Sigmoid colon (tissue), 4 donors: ENCODE results near the gene EARS2.

ENCODE experiments used
- EP300 ChIP-seq, 4 donors: sonication (generic); formaldehyde crosslinking; IDR thresholded peaks; one replicate each; pipeline ENCODE4 v1.6.1; 2017; ENCODE audit warnings: antibody characterized with exemption in 4 of 4
- POLR2A ChIP-seq, 2 donors: fragments of 450-650 bp; IDR thresholded peaks; one replicate each; pipeline ENCODE4 v1.6.1; 2016; ENCODE audit warnings: antibody characterized with exemption in 2 of 2, mild to moderate bottlenecking in 2 of 2, moderate library complexity in 2 of 2
- POLR2AphosphoS5 ChIP-seq, 4 donors: sonication (generic); formaldehyde crosslinking; IDR thresholded peaks; one replicate each; pipeline ENCODE4 v1.6.1; 2017; ENCODE audit warnings: antibody characterized with exemption in 4 of 4
- TF ChIP-seq, protein P1 (sequence below), 4 experiments: fragments of 450-650 bp in 3 of 4; fragments of 200-600 bp in 1 of 4; IDR thresholded peaks; one replicate each; pipeline ENCODE4 v1.5.1; 2016 to 2019; ENCODE audit warnings: antibody characterized with exemption in 4 of 4, mild to moderate bottlenecking in 3 of 4, moderate library complexity in 2 of 4

DNA sequence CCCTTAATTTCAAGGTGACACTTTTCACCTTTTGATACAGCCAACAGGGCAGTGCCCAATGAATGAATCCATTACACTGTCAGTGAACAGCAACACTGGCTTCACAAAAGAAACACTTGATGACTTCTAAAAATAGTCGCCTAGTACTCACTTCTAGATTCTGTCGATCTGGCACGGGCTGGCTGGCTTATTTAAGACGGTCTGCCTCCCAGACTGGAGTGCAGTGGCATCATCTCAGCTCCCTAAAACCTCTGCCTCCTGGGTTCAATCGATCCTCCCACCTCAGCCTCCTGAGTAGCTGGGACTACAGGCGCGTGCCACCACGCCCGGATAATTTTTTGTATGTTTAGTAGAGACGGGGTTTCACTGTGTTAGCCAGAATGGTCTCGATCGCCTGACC lies 37.0 kb upstream of the EARS2 start:
- no peak for TF ChIP-seq EP300 (IDR thresholded peaks at IDR 0.05)
- TF ChIP-seq, protein P1, sequence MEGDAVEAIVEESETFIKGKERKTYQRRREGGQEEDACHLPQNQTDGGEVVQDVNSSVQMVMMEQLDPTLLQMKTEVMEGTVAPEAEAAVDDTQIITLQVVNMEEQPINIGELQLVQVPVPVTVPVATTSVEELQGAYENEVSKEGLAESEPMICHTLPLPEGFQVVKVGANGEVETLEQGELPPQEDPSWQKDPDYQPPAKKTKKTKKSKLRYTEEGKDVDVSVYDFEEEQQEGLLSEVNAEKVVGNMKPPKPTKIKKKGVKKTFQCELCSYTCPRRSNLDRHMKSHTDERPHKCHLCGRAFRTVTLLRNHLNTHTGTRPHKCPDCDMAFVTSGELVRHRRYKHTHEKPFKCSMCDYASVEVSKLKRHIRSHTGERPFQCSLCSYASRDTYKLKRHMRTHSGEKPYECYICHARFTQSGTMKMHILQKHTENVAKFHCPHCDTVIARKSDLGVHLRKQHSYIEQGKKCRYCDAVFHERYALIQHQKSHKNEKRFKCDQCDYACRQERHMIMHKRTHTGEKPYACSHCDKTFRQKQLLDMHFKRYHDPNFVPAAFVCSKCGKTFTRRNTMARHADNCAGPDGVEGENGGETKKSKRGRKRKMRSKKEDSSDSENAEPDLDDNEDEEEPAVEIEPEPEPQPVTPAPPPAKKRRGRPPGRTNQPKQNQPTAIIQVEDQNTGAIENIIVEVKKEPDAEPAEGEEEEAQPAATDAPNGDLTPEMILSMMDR (IDR thresholded peaks at IDR 0.05): no peak
- TF ChIP-seq POLR2A (IDR thresholded peaks at IDR 0.05): no peak
- TF ChIP-seq POLR2AphosphoS5 (IDR thresholded peaks at IDR 0.05): no peak
